DOHH2 (cell line): ENCODE data around the gene ANTXR1.

Experiments used
- H3F3A ChIP-seq: fragments of 200-600 bp; sonication (generic), shearing (Covaris generic); 2 replicates; pipeline ENCODE4 v1.6.0; 2016; ENCODE audit warnings: antibody characterized with exemption, mild to moderate bottlenecking; ENCODE audit not compliant: control insufficient read depth, insufficient read depth
- H3K27ac ChIP-seq: fragments of 200-600 bp; sonication (generic); 2 replicates; pipeline ENCODE4 v1.5.1; 2014; ENCODE audit warnings: low read depth, mild to moderate bottlenecking, low read length, moderate library complexity
- H3K27me3 ChIP-seq: fragments of 200-600 bp; sonication (generic); 2 replicates; pipeline ENCODE4 v1.6.1; 2014; ENCODE audit warnings: mild to moderate bottlenecking, low read length, mixed read lengths; ENCODE audit not compliant: control insufficient read depth
- H3K36me3 ChIP-seq: fragments of 200-600 bp; sonication (generic); 2 replicates; pipeline ENCODE4 v1.6.1; 2014; ENCODE audit warnings: mild to moderate bottlenecking, low read length, moderate library complexity, mixed read lengths; ENCODE audit not compliant: control insufficient read depth
- H3K4me1 ChIP-seq: fragments of 200-600 bp; sonication (generic); 2 replicates; pipeline ENCODE4 v1.6.1; 2014; ENCODE audit warnings: mild to moderate bottlenecking, low read length, mixed read lengths; ENCODE audit not compliant: control insufficient read depth
- H3K4me2 ChIP-seq: fragments of 200-600 bp; sonication (generic); 2 replicates; pipeline ENCODE4 v1.6.0; 2014; ENCODE audit warnings: mild to moderate bottlenecking, low read length, moderate library complexity
- H3K4me3 ChIP-seq: fragments of 200-600 bp; sonication (generic); 2 replicates; pipeline ENCODE4 v1.5.1; 2014; ENCODE audit warnings: mild to moderate bottlenecking, low read length, mixed read lengths
- H3K79me2 ChIP-seq: fragments of 200-600 bp; sonication (generic); 2 replicates; pipeline ENCODE4 v1.6.1; 2014; ENCODE audit warnings: mild to moderate bottlenecking, low read length, mixed read lengths; ENCODE audit not compliant: control insufficient read depth
- H3K9me2 ChIP-seq: fragments of 200-600 bp; sonication (generic); replicated peaks from 2 replicates; pipeline ENCODE4 v1.6.1; 2014; ENCODE audit warnings: mild to moderate bottlenecking, low read length, mixed read lengths; ENCODE audit not compliant: control insufficient read depth
- H3K9me3 ChIP-seq: fragments of 200-600 bp; sonication (generic); 2 replicates; pipeline ENCODE4 v1.6.1; 2014; ENCODE audit warnings: antibody characterized with exemption, low read length, mixed read lengths; ENCODE audit not compliant: control insufficient read depth, insufficient read depth
- H4K20me1 ChIP-seq: fragments of 200-600 bp; sonication (generic); 2 replicates; pipeline ENCODE4 v1.6.0; 2014; ENCODE audit warnings: low read depth, mild to moderate bottlenecking, antibody characterized with exemption, low read length, moderate library complexity; ENCODE audit not compliant: control insufficient read depth, insufficient read depth
- EZH2phosphoT487 ChIP-seq: fragments of 200-600 bp; sonication (generic); IDR thresholded peaks from 2 replicates; pipeline ENCODE4 v1.6.1; 2017; ENCODE audit warnings: borderline replicate concordance, mild to moderate bottlenecking, antibody characterized with exemption, low read length, moderate library complexity, mixed read lengths
- TF ChIP-seq, protein P1 (sequence below): fragments of 200-600 bp; sonication (generic); IDR thresholded peaks from one replicate; pipeline ENCODE4 v1.5.1; 2014; ENCODE audit warnings: antibody characterized with exemption, mild to moderate bottlenecking, low read depth, low read length; ENCODE audit not compliant: poor library complexity, severe bottlenecking

The ANTXR1 gene

GRCh38 chr2:69167469-69167822, 154.5 kb downstream of the ANTXR1 start:
- Histone ChIP-seq H3K9me2 (no peaks in the 10 kb centered on the region), H3K36me3 (no peaks in the 10 kb centered on the region), H3F3A (no peaks in the 10 kb centered on the region), H3K27me3 (0 out of 2 replicates have a peak, but pooled peaks cover 6% of the 10 kb centered on the region), H3K9me3 (no peaks in the 10 kb centered on the region), H3K4me2 (no peak overlapping the region), H3K4me1 (no peaks in the 10 kb centered on the region), H4K20me1 (no peaks in the 10 kb centered on the region), H3K79me2 (no peaks in the 10 kb centered on the region), H3K27ac (no peak overlapping the region), H3K4me3 (no peak overlapping the region)
- TF ChIP-seq, protein P1, sequence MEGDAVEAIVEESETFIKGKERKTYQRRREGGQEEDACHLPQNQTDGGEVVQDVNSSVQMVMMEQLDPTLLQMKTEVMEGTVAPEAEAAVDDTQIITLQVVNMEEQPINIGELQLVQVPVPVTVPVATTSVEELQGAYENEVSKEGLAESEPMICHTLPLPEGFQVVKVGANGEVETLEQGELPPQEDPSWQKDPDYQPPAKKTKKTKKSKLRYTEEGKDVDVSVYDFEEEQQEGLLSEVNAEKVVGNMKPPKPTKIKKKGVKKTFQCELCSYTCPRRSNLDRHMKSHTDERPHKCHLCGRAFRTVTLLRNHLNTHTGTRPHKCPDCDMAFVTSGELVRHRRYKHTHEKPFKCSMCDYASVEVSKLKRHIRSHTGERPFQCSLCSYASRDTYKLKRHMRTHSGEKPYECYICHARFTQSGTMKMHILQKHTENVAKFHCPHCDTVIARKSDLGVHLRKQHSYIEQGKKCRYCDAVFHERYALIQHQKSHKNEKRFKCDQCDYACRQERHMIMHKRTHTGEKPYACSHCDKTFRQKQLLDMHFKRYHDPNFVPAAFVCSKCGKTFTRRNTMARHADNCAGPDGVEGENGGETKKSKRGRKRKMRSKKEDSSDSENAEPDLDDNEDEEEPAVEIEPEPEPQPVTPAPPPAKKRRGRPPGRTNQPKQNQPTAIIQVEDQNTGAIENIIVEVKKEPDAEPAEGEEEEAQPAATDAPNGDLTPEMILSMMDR: no peak
- no peak for TF ChIP-seq EZH2phosphoT487

DNA sequence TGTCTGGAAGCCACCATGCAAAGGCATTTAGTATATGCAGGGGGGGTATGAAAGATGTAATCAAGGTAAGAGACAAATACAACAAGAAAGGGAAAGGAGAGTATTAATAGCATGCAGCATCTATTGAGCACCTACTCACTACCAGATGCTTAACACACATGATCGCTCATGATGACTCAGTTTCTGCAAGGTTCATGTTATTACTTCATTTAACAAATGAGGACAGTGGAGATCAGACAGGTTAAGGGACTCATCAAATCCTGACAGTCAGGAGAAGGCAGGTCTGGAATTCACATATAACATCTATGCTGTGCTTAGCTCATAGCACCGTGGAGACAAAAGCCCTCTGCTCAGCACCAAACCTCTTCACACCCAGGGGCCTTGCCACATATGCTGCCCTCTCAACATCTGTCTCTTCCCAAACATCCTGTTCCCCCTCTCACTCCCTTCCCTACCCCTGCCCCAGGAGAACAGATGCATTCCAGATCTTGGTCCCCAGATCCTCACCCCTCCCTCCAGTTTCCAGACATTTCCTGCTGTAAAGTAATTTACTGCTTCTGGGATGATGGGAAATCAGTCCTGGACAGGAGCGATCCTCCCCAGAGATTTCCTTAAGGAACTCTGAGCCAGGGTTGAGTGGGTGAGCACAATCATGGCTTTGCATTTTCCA, 155.3 kb downstream of the ANTXR1 start:
- no peaks in the 10 kb centered on the region for H3F3A ChIP-seq
- H3K27ac ChIP-seq: no peak overlapping the region

DNA sequence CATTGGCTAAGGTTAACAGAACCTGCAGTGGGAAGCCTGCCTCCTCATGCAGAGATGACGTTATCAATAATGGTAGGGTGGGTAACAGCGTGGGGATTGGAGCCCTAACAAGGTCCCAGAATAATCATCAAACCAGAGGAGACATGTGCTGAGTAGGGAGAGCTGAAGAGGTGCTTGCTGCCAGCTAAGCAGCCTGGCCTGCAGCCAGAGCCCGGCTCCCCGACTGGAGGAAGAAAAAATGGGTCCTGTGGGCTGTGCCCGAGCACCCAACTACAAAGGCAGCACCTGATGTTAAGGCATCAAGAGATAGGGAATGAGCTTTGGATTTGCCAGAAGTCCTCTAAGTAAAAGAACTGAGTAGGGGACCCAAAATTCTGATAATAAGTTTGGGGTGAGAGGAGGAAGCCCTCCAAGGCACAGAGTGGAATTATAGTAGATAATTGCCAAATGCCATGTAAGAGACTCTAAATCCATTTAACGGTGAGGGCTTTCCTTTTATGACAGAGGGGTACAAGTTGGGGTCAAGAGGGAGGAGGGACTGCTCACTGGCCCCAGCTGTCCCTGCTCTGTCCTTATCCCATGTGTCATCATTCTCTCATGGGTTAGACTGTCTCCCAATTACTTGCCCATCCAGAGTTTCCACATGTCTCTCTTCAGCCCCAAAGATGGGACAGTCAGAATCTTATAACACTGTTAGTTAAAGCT, 156.1 kb downstream of the ANTXR1 start:
- Histone ChIP-seq H3K27me3 (no peaks in the 10 kb centered on the region), H3K9me3 (no peaks in the 10 kb centered on the region), H3K27ac (no peak overlapping the region), H3K36me3 (no peaks in the 10 kb centered on the region), H3K4me3 (no peak overlapping the region), H4K20me1 (no peaks in the 10 kb centered on the region), H3K79me2 (no peaks in the 10 kb centered on the region), H3K9me2 (no peaks in the 10 kb centered on the region), H3K4me2 (no peak overlapping the region), H3F3A (no peaks in the 10 kb centered on the region), H3K4me1 (no peaks in the 10 kb centered on the region)
- TF ChIP-seq, protein P1: no peak
- no peak for TF ChIP-seq EZH2phosphoT487

More for the DNA sequence above, 155.3 kb downstream of the ANTXR1 start:
- Histone ChIP-seq H3K9me2 (no peaks in the 10 kb centered on the region), H3K4me2 (no peak overlapping the region), H3K4me3 (no peak overlapping the region), H3K79me2 (no peaks in the 10 kb centered on the region), H3K27me3 (0 out of 2 replicates have a peak, but pooled peaks cover 5% of the 10 kb centered on the region), H3K9me3 (no peaks in the 10 kb centered on the region), H3K36me3 (no peaks in the 10 kb centered on the region), H3K4me1 (no peaks in the 10 kb centered on the region), H4K20me1 (no peaks in the 10 kb centered on the region)
- TF ChIP-seq, protein P1: no peak
- no peak for TF ChIP-seq EZH2phosphoT487
